ENCODE data around the gene QPRT.

DNA sequence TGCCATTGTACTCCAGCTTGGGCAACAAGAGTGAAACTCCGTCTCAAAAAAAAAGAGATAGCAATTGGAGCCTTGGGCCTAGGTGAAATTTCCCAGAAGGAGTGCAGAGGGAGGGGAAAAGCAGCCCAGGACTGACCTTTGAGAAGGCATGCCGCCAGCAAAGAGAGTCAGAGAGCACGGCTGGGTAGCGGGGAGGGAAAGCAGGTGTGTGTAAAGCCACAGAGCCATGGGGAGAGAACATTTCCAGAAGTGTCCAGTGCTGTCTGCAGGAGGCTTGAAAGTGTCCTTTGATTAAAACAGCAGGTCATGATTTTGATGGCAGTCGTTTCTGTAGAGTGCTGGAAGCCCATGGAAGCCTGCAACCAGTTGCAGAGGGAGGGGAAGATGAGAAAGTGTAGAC lies 58.7 kb downstream of the QPRT start:
- TF ChIP-seq POLR2A (IDR thresholded peaks at IDR 0.05) = no peak
- TF ChIP-seq, protein P1, sequence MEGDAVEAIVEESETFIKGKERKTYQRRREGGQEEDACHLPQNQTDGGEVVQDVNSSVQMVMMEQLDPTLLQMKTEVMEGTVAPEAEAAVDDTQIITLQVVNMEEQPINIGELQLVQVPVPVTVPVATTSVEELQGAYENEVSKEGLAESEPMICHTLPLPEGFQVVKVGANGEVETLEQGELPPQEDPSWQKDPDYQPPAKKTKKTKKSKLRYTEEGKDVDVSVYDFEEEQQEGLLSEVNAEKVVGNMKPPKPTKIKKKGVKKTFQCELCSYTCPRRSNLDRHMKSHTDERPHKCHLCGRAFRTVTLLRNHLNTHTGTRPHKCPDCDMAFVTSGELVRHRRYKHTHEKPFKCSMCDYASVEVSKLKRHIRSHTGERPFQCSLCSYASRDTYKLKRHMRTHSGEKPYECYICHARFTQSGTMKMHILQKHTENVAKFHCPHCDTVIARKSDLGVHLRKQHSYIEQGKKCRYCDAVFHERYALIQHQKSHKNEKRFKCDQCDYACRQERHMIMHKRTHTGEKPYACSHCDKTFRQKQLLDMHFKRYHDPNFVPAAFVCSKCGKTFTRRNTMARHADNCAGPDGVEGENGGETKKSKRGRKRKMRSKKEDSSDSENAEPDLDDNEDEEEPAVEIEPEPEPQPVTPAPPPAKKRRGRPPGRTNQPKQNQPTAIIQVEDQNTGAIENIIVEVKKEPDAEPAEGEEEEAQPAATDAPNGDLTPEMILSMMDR (IDR thresholded peaks at IDR 0.05) = no peak

Data from uterus (tissue), 2 donors.